ENCODE results near the gene ADAM23. TPM values are rescaled to one million over a fixed set of nuclear protein-coding genes. Genes with fewer than 3 reads are reported as not detected.

Gene ADAM23
- total and polyA plus RNA-seq, 2 of the 13 experiments (the other 11 are each of a cell fraction or from before 2014, with no cell fraction given): 0.04 TPM; not detected in 1

GRCh38 chr2:206488053-206488452 lies 44.7 kb downstream of the ADAM23 start:
- Histone ChIP-seq H3K4me1 (ENCODE audit: insufficient read depth, low read length) (no peaks in the 10 kb centered on the region), H3K36me3 (replicated peaks in 1 of 2; ENCODE audit: control insufficient read depth in 1 of 2, insufficient read depth in 2 of 2, low read length in 2 of 2) (no peaks in the 10 kb centered on the region), H3K27me3 (ENCODE audit: control insufficient read depth in 1 of 2, insufficient read depth in 2 of 2, low read length in 2 of 2) (peaks cover 0 to 17% of the 10 kb centered on the region in 2 experiments; a peak in 2 of 5 replicates), H3K9me3 (ENCODE audit: low read length) (no peaks in the 10 kb centered on the region), H3K9ac (ENCODE audit: insufficient read depth, low read depth, low read length) (no peak overlapping the region), H4K20me1 (ENCODE audit: insufficient read depth, low read length) (no peaks in the 10 kb centered on the region), H3K27ac (ENCODE audit: extremely low read length, insufficient read depth, low read length) (no peak overlapping the region), H3K4me2 (ENCODE audit: low read depth, low read length) (no peak overlapping the region), H2AFZ (ENCODE audit: low read length) (no peak overlapping the region), H3K4me3 (replicated peaks in 1 of 3; ENCODE audit: insufficient read depth in 1 of 3, low read depth in 2 of 3, low read length in 3 of 3) (no peak overlapping the region), H3K79me2 (ENCODE audit: insufficient read depth, low read length) (no peaks in the 10 kb centered on the region)
- in situ Hi-C loops (cut with HindIII; ENCODE audit: extremely low pct_ligation_motif_present, low pct_unique_long_range_greater_than_20kb): no loop called here
- ChIA-PET CTCF (ENCODE audit: low intra/inter-chr PET ratio, low total read pairs) (no interaction called here), POLR2A (no interaction called here)
- intact Hi-C loops (cut with micrococcal nuclease; ENCODE audit: unreplicated experiment): no loop called here
- no TSS peak for BruUV-seq (replicated peaks)
- TF ChIP-seq ZSCAN25 (CRISPR knock-in tag; IDR thresholded peaks at IDR 0.05): no peak
- no peak for TF ChIP-seq ZNF207 (IDR thresholded peaks at IDR 0.05; ENCODE audit: borderline replicate concordance)
- TF ChIP-seq IKZF5 (CRISPR knock-in tag; IDR thresholded peaks at IDR 0.05): no peak
- no peak for TF ChIP-seq ZFP90 (CRISPR knock-in tag; IDR thresholded peaks at IDR 0.05; ENCODE audit: borderline replicate concordance)
- TF ChIP-seq ZNF572 (CRISPR knock-in tag; IDR thresholded peaks at IDR 0.05): no peak
- no peak for TF ChIP-seq GLI4 (CRISPR knock-in tag; IDR thresholded peaks at IDR 0.05; ENCODE audit: borderline replicate concordance)
- no peak for TF ChIP-seq KMT2B (CRISPR knock-in tag; IDR thresholded peaks at IDR 0.05)
- TF ChIP-seq ZNF281 (CRISPR knock-in tag; IDR thresholded peaks at IDR 0.05; ENCODE audit: borderline replicate concordance): no peak
- TF ChIP-seq ZNF746 (CRISPR knock-in tag; IDR thresholded peaks at IDR 0.05): no peak
- WGBS (ENCODE audit: low lambda C conversion rate): 14% methylated on average over 7 of the region's 7 CpGs
- DNase-seq (ENCODE audit: low spot score) (no peak), ATAC-seq (no peak), FAIRE-seq (no peak)

Data from HepG2 (cell line).